Stimulated activated CD8-positive, alpha-beta memory T cell treated with anti-CD3 and anti-CD28 coated beads, Interleukin-12 subunit alpha, Interleukin-12 subunit beta, amount 100 ng/mL, for 4 hours (primary cell): ENCODE data around the gene NIT1.

ENCODE experiments used
- DNase-seq: peaks from one replicate; pipeline ENCODE4 v3.0.0-alpha.2; 2020; ENCODE audit warnings: low read depth

NIT1 gene

GRCh38 chr1:161153682-161154337, 35.9 kb downstream of the NIT1 start, which contains the start of gene UFC1:
TSS of gene UFC1 (plus strand) at chr1:161153978. CDS start at chr1:161153998, 20 bp downstream.
- peak; percentile 63 for DNase-seq

- DNase-seq, result no peak
Measured at GRCh38 chr1:161157867-161158266, 40.0 kb downstream of the NIT1 start.

GRCh38 chr1:161158316-161159010, 40.6 kb downstream of the NIT1 start:
- no peak for DNase-seq

GRCh38 chr1:161159087-161159912, 41.4 kb downstream of the NIT1 start, which contains the start of gene USP21:
TSS of gene USP21 (plus strand) at chr1:161159500. CDS start at chr1:161160641, 1,141 bp downstream.
- DNase-seq, result peak; percentile 88

- no peak for DNase-seq
Measured at GRCh38 chr1:161159913-161160243, 42.0 kb downstream of the NIT1 start.

- DNase-seq, result no peak
Measured at GRCh38 chr1:161160671-161161145, 42.8 kb downstream of the NIT1 start.

- DNase-seq, result no peak
Measured at GRCh38 chr1:161161652-161162051, 43.7 kb downstream of the NIT1 start.

GRCh38 chr1:161162052-161162451, 44.1 kb downstream of the NIT1 start:
- DNase-seq, result no peak

- no peak for DNase-seq
Measured at GRCh38 chr1:161162806-161163205, 44.9 kb downstream of the NIT1 start.

GRCh38 chr1:161163793-161164192, 45.9 kb downstream of the NIT1 start:
- DNase-seq, result no peak

- DNase-seq, result no peak
Measured at GRCh38 chr1:161164901-161165610, 47.2 kb downstream of the NIT1 start.

GRCh38 chr1:161165742-161166668, 48.1 kb downstream of the NIT1 start, which contains the start of gene PPOX:
TSS of gene PPOX (plus strand) at chr1:161166426. CDS start at chr1:161166848, 422 bp downstream.
- DNase-seq, result peak; percentile 82

GRCh38 chr1:161166669-161167548, 49.0 kb downstream of the NIT1 start:
- no peak for DNase-seq

GRCh38 chr1:161168906-161169305, 51.0 kb downstream of the NIT1 start:
- no peak for DNase-seq
